Chondrocyte (in vitro differentiated cells): ENCODE results near the gene TSPAN5. TPM values are rescaled to one million over a fixed set of nuclear protein-coding genes. Genes with fewer than 3 reads are reported as not detected.

ENCODE experiments used
- DNase-seq: peaks from one replicate; pipeline ENCODE4 v3.0.0; 2021; ENCODE audit warnings: mixed read lengths, low spot score
- H3K27ac Mint-ChIP-seq: one replicate; pipeline ENCODE4 v1.8.0; 2021; ENCODE audit warnings: mild to moderate bottlenecking, moderate library complexity, mixed read lengths; ENCODE audit not compliant: unreplicated experiment
- H3K27me3 Mint-ChIP-seq: 2 replicates; pipeline ENCODE4 v1.8.0; 2021; ENCODE audit warnings: low read depth, mixed read lengths
- H3K36me3 Mint-ChIP-seq: 2 replicates; pipeline ENCODE4 v1.8.0; 2021; ENCODE audit warnings: low read depth, mixed read lengths
- H3K4me1 Mint-ChIP-seq: 2 replicates; pipeline ENCODE4 v1.8.0; 2021; ENCODE audit warnings: low read depth, mild to moderate bottlenecking, mixed read lengths
- H3K4me3 Mint-ChIP-seq: one replicate; pipeline ENCODE4 v1.8.0; 2021; ENCODE audit warnings: mild to moderate bottlenecking, moderate library complexity, mixed read lengths; ENCODE audit not compliant: unreplicated experiment
- H3K9me3 Mint-ChIP-seq: 2 replicates; pipeline ENCODE4 v1.8.0; 2021; ENCODE audit warnings: low read depth, mixed read lengths
- total RNA-seq: library from RNA; stranded (reverse); gene quantifications from 3 replicates; pipeline ENCODE4 v1.2.1, GENCODE V29; 2021
- TF ChIP-seq, protein P1 (sequence below): fragments of 200-600 bp; sonication (generic); IDR thresholded peaks from 2 replicates; pipeline ENCODE4 v1.5.0; 2021; ENCODE audit warnings: antibody characterized with exemption, mild to moderate bottlenecking, moderate library complexity

Gene TSPAN5
- total RNA-seq, 1 donor from 2014 or later, result 55.5 TPM

DNA sequence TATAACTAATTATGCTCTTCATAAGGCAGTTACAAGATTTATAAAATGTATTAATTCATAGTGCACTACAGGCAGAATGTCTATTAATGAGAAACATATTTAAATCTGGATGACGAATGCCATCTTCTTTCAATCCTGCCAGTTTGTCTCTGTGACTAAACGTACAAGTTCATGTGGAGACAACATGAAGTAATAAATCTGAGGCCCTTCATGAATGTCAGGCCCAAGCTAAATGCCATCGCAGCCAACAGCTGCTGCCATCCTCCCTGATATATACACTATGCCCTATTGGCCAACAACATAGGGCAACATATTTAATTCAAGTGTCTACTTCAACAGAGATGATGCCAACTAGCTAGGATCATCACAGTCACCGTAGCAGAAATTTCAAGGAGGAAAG lies 43.7 kb downstream of the TSPAN5 start:
- no peaks in the 10 kb centered on the region for H3K27me3 Mint-ChIP-seq
- no peaks in the 10 kb centered on the region for H3K36me3 Mint-ChIP-seq
- H3K9me3 Mint-ChIP-seq, result no peaks in the 10 kb centered on the region
- no peak for DNase-seq
- H3K4me3 Mint-ChIP-seq, result no peak overlapping the region
- H3K4me1 Mint-ChIP-seq, result peaks cover 83% of the 10 kb centered on the region
- TF ChIP-seq, protein P1, sequence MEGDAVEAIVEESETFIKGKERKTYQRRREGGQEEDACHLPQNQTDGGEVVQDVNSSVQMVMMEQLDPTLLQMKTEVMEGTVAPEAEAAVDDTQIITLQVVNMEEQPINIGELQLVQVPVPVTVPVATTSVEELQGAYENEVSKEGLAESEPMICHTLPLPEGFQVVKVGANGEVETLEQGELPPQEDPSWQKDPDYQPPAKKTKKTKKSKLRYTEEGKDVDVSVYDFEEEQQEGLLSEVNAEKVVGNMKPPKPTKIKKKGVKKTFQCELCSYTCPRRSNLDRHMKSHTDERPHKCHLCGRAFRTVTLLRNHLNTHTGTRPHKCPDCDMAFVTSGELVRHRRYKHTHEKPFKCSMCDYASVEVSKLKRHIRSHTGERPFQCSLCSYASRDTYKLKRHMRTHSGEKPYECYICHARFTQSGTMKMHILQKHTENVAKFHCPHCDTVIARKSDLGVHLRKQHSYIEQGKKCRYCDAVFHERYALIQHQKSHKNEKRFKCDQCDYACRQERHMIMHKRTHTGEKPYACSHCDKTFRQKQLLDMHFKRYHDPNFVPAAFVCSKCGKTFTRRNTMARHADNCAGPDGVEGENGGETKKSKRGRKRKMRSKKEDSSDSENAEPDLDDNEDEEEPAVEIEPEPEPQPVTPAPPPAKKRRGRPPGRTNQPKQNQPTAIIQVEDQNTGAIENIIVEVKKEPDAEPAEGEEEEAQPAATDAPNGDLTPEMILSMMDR, result no peak
- no peak overlapping the region for H3K27ac Mint-ChIP-seq

DNA sequence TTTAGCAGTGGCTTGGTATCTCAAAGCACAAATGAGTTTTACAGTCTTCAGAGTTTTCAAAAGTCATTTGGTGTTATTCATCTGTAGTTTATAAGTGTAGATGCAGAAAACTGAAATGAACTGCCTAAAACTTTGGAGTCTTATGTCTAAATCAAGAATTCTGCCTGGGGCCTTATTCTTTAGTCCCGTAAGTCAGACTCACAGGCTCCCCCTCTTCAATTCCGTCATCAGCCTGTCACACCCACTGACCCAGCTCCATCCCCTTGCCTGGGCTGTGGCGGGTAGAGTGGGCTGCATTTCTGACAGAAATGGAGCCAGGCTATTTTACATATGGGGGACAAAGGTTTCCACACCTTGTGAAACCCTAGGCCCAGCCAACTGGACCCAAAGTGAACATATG lies 44.3 kb downstream of the TSPAN5 start:
- no peaks in the 10 kb centered on the region for H3K9me3 Mint-ChIP-seq

DNA sequence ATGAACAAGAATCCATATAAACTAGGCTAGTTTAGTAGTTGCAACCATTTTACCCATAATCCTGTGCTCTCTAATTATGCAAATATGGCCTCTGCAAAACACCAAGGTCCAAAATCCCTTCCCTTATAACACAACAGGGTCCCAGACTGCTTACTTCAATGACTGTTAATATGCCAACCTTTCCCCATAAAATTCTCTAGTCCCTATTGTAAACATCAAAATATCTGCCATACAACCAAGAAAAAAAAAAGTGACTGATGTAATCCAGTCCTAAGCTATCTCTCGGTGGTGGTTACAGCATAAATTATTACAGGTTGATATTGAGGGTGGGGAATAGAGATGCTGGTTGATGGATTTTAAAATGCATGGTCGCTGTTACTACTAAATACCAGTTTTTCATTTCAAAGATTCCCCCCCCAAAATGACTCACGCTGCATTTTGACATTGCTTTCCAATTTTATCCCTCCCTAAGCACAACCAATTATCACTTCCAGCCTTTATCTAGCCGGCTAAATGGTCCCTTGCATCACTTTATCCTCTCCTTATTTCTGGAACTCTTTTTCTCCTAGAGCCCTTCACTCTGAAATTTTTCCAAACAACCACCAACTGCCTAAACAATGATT lies 44.8 kb downstream of the TSPAN5 start:
- H3K4me3 Mint-ChIP-seq, result no peak overlapping the region
- TF ChIP-seq, protein P1, result no peak
- DNase-seq, result no peak
- H3K27me3 Mint-ChIP-seq, result no peaks in the 10 kb centered on the region
- peak overlapping the region; percentile 32 for H3K27ac Mint-ChIP-seq
- no peaks in the 10 kb centered on the region for H3K9me3 Mint-ChIP-seq
- peaks cover 82% of the 10 kb centered on the region for H3K4me1 Mint-ChIP-seq
- no peaks in the 10 kb centered on the region for H3K36me3 Mint-ChIP-seq

More for the DNA sequence above, 44.3 kb downstream of the TSPAN5 start:
- DNase-seq, result no peak
- peaks cover 83% of the 10 kb centered on the region for H3K4me1 Mint-ChIP-seq
- H3K4me3 Mint-ChIP-seq, result no peak overlapping the region
- H3K36me3 Mint-ChIP-seq, result no peaks in the 10 kb centered on the region
- H3K27me3 Mint-ChIP-seq, result no peaks in the 10 kb centered on the region
- peak overlapping the region; percentile 32 for H3K27ac Mint-ChIP-seq
- TF ChIP-seq, protein P1, result no peak

DNA sequence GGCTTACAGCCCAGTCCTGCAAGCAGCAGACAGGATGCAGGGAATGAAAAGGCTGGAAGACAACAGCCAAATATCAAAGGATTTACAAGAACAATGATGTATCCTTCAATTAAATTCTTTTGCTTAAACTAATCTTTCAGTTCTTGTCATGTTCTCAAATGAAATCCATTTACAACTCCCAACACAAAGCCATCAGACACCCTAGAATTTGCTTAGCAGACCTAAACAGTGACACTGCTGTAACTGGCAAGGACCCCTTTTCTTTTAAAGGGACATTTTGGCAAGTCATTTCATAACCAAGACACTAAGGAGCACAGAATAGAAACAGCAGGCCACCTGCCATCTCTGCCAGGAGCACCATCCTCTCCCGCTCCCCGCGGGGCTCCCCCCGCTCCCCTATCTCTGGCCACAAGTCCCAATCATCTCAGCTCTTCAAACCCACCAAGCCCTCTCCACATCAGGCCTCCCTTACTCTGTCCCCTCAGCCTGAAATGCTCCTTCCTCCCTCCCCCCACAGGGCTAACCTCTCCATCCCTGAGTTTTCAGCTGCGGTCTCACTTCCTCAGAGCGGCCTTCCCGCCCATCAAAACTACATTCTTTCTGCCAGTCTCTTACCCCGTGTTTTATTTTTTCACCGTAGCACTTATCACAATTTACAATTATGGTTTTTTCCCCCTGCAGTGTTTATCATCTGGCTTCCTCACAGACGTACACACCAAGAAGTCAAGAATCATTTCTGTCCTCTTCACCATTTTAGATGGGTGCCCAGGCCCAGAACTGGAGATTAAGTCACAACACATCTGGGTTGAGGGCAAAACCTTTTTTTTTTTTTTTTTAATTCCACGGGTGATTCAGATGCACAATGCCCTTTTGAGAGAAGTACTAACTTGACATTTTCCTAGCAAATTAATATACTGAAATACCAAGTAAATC lies 45.8 kb downstream of the TSPAN5 start:
- no peaks in the 10 kb centered on the region for H3K9me3 Mint-ChIP-seq
- H3K36me3 Mint-ChIP-seq, result no peaks in the 10 kb centered on the region
- H3K27ac Mint-ChIP-seq, result peak overlapping the region; percentile 79
- H3K27me3 Mint-ChIP-seq, result no peaks in the 10 kb centered on the region
- H3K4me1 Mint-ChIP-seq, result peaks cover 83% of the 10 kb centered on the region
- no peak for DNase-seq
- H3K4me3 Mint-ChIP-seq, result no peak overlapping the region
- TF ChIP-seq, protein P1, result no peak

DNA sequence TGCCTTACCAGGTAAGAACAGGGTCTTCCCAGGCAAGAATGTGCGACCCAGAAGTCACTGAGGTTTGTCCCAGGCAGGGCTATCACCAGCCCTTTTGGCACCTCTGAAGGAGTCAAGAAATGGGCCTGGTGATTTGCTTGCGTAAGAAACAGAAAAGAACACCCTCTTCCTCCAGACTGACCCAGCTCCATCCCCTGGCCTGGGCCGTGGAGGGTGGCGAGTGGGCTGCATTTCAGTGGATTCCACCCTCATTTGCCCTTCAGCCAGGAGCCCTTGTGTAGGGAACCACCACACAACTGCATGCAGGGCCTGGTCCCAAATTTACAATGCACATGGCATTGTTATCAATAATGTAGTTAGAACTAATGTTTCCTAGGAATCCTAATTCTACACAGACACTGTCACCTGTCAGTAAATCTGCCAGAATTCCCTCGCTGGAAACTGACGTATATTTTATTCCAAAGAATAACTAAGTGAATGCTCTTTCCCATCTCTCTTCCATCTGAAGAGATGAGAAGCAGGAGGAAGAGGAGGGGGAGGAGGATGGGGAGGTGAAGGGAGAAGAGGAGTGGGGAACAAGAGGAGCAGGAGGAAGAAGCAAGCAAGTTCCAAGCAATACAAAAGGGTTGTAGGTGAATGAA lies 46.6 kb downstream of the TSPAN5 start:
- TF ChIP-seq, protein P1, result no peak
- H3K9me3 Mint-ChIP-seq, result no peaks in the 10 kb centered on the region
- H3K4me1 Mint-ChIP-seq, result peaks cover 77% of the 10 kb centered on the region
- peak overlapping the region; percentile 79 for H3K27ac Mint-ChIP-seq
- H3K27me3 Mint-ChIP-seq, result no peaks in the 10 kb centered on the region
- H3K36me3 Mint-ChIP-seq, result no peaks in the 10 kb centered on the region
- no peak overlapping the region for H3K4me3 Mint-ChIP-seq
- no peak for DNase-seq
